GM21529 (cell line): ENCODE measurements around the gene SWT1.
A peak's percentile ranks its signal among the peaks of the same experiment; 100 is the strongest.

Experiments
- ATAC-seq: cut with Tn5 transposase; IDR thresholded peaks from one replicate; pipeline ENCODE4 v1.9.1; 2021; ENCODE audit not compliant: unreplicated experiment

Gene SWT1, protein sequence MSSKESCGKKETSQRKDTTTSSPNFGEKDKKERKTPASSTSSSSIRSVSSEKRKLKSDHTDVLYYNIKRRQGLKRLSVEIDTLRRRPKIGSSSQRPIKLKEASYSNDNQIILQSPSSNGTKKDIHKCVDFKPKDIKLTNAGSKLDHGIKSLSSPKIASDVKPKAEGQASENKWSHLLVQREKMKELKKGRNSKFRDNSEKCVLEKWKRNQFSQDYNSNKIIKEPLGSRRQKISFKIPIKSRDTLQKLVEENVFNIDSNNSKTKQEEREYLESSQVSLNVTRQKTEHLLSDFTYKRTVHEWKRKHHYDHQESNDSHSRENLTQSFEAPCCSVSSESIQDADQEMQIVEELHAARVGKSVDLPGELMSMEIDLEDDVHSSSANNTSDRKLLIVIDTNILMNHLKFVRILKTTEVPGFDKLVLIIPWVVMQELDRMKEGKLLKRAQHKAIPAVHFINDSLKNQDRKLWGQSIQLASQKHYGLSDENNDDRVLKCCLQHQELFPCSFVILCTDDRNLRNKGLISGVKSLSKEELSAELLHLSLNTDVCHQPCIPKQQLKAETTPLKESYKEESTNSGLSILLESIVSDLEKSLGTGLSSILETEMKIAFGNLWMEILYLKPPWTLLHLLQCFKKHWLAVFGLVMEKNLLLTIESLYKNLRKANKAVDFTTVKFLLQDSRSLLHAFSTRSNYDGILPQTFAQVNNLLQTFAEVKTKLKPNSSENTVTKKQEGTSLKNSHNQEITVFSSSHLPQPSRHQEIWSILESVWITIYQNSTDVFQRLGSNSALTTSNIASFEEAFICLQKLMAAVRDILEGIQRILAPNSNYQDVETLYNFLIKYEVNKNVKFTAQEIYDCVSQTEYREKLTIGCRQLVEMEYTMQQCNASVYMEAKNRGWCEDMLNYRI

GRCh38 chr1:185156854-185157598 is at the start of gene SWT1, which contains the start of gene TRMT1L:
SWT1 (plus strand) TSS chr1:185157167; CDS start chr1:185160842, 3,675 bp downstream.
TRMT1L (minus strand) TSS chr1:185156953; CDS start chr1:185156712, 241 bp downstream.
- ATAC-seq, result peak; percentile 93

DNA sequence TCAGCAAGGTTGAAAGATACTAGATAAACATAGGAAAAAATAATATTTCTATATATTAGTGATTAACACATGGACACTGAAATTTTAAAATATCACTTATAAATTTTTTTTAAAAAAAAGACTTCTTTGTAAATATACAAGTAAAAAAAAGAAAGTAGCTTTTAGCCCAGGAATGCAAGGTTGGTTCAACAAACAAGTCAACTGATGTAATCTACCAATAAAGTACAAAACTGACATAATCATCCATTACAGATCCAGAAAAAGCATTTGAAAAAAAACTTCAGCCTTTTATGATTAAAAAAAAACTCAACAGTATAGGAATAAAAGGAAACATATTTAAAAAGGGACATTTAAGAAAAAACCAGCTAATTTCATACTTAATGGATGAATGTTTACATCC is 48.6 kb upstream of the SWT1 start:
- no peak for ATAC-seq

GRCh38 chr1:185110145-185110544 is 46.8 kb upstream of the SWT1 start:
- no peak for ATAC-seq

- no peak for ATAC-seq
Observed at GRCh38 chr1:185111873-185112272, 45.1 kb upstream of the SWT1 start.

DNA sequence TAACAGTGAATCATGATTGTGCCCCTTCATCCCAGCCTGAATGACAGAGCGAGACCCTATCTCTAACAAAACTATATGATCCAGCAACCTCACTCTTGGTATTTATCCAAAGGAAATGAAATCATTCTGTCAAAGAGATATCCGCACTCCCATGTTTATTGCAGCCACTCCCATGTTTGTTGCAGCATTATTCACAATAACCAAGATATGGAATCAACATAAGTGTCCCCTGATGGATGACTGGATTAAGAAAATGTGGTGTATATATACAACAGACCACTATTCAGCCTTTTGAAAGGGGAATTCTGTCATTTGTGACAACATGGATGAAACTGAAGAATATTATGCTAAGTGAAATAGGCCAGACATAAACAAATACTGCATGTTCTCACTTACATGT is 44.6 kb upstream of the SWT1 start:
- no peak for ATAC-seq

- ATAC-seq, result no peak
Observed at GRCh38 chr1:185129708-185130107, 27.3 kb upstream of the SWT1 start.

GRCh38 chr1:185132534-185132933 is 24.4 kb upstream of the SWT1 start:
- no peak for ATAC-seq

- ATAC-seq, result no peak
Observed at GRCh38 chr1:185137896-185138545, 18.9 kb upstream of the SWT1 start.

DNA sequence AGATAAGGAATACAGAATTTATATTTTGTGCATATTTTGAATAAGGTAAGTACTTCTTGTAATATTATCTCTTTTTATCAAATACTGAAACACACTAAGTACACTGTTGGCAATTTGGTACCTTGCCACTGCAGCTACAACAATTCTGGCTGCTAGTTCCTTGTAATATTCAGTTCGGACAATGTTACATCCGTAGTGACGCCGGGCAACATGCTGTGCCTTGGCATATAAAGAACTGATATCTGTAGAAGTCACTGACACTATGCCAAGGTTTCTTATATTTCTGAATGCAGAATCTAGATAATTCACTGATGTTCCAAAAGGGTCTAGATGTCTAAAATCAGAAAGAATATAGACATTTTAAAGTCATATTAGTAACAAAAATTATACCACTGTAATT is 17.7 kb upstream of the SWT1 start:
- ATAC-seq, result no peak

GRCh38 chr1:185144233-185144632 is 12.7 kb upstream of the SWT1 start:
- ATAC-seq, result no peak

DNA sequence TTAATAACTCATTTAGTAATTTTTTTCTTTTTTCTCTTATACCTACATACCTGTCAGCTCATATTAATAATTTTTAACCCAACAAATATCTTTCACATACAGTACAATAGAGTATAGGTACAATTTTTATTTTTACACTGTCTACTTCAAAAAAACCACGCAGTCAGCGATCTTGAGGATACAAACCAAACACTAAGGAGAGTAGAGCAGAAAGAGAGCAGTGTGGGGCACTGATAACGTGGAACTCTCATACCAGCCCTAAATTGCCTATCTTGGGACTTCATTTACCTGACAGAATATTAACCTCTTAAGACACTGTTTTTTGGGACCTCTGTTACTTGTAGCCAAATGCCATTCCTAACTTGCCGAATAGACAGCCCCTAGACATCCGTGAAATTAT is 5.8 kb upstream of the SWT1 start:
- ATAC-seq, result no peak

DNA sequence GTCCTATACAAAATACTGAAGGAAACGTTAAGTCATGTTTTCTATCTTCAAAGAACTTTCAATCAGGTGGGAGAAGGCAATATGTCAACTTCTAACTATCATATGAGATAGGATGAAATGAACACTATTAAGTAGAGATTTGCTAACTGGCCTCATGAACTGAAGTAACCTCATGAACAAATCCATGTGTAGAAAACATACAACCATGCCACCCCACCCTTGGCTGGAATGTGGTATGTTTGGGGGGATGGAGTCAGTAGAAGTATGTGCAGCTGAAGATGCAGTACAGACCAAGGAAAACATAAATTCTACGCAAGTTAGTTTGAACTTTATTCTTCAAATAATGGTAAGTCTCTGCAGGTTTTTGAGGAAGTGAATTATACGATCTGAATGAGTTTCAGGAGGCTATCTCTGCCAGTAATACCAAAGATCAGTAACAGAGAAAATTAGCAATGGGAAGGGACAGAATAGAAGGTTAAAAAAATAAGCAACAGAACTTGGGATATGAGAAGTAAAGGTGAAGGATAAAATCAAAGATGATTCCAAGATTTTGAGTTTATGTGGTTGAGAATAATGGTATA is 4.7 kb upstream of the SWT1 start:
- ATAC-seq, result no peak

GRCh38 chr1:185154912-185155513 is 2.0 kb upstream of the SWT1 start:
- ATAC-seq, result no peak

GRCh38 chr1:185155600-185156287 is 1.2 kb upstream of the SWT1 start:
- no peak for ATAC-seq

- ATAC-seq, result peak; percentile 28
Observed at GRCh38 chr1:185156288-185156853, 596 bp upstream of the SWT1 start.

DNA sequence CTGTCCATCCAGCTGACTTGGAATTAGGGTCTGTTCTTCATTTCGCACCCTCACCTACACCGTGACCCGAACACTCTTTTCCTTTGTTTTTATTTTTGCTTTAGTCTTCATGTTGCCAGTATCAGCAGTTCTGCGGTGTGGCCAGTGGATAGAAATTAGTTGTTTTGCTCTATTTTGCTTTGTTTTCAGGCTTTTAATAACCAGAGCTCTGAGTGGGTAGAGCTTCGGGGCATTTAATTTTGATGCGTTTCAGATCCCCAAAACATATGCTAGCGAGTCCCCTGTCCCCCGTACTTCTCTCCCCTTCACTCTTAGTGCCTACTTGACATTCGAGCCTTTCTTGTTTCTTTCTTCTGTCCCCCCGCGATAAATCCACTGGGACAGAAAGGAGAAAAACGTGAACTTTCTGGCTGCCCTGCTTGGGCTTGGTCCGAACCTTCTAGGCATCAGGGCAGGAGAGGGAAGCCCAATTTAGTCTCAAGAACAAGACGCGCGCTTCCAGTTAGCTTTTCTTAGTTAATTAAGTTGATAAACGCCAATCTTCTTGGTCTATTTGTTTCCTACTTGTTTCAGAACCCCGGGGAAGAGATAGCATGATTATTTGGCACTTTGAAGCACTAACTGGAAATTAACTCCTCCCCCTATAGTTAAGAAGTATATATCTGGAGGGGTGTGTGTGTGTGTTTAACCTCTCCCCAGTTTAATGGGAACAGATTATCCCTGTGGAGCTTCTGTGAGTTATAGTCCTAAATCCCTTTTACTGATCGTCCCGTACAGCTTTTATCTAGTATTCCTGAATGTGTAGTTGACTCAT is 839 bp downstream of the SWT1 start:
- ATAC-seq, result no peak

GRCh38 chr1:185158800-185159199 is 1.8 kb downstream of the SWT1 start:
- ATAC-seq, result no peak

- no peak for ATAC-seq
Observed at GRCh38 chr1:185159966-185160365, 3.0 kb downstream of the SWT1 start.
